Esophagus squamous epithelium (tissue), 5 donors: ENCODE data around the gene MCUR1. TPM values are rescaled to one million over a fixed set of nuclear protein-coding genes. Genes with fewer than 3 reads are reported as not detected.
"Not testable (repeated sequence)": the region's sequence is repeated elsewhere in the genome, so short reads cannot be mapped to it uniquely, and the experiment has no call there.

Experiments
- DNase-seq: peaks from one replicate; lab custom pipeline; 2025; lab: John Stamatoyannopoulos, UW
- H3K27ac ChIP-seq, 4 donors: fragments of 200-600 bp; sonication (generic); one replicate each; pipeline ENCODE4 v1.5.1; 2016 to 2019; ENCODE audit warnings: mild to moderate bottlenecking in 1 of 4
- H3K27me3 ChIP-seq, 4 donors: fragments of 200-600 bp; sonication (generic); 1 replicate in 3 of 4; 2 replicates in 1 of 4; pipeline versions ENCODE4 v1.5.1 to v1.6.0; 2017 to 2021; ENCODE audit warnings: antibody characterized with exemption in 1 of 4
- H3K36me3 ChIP-seq, 3 donors: fragments of 200-600 bp; sonication (generic); one replicate each; pipeline ENCODE4 v1.5.1; 2016 to 2019
- H3K4me1 ChIP-seq, 3 donors: fragments of 200-600 bp; sonication (generic); one replicate each; pipeline ENCODE4 v1.5.1; 2017 to 2019
- H3K4me3 ChIP-seq, 4 donors: fragments of 200-600 bp; sonication (generic); 1 replicate in 3 of 4; 2 replicates in 1 of 4; pipeline ENCODE4 v1.5.1; 2016 to 2019; ENCODE audit warnings: mild to moderate bottlenecking in 2 of 4, moderate library complexity in 1 of 4
- H3K9me3 ChIP-seq, 3 donors: fragments of 200-600 bp; sonication (generic); one replicate each; pipeline ENCODE4 v1.5.1; 2016 to 2019
- CTCF ChIP-seq, 6 experiments: fragments of 450-650 bp in 4 of 6; fragments of 200-600 bp in 2 of 6; sonication (generic) in 2 of 6; IDR thresholded peaks; one replicate each; pipeline ENCODE4 v1.5.1; 2016 to 2019; ENCODE audit warnings: antibody characterized with exemption in 6 of 6, mild to moderate bottlenecking in 4 of 6, moderate library complexity in 4 of 6
- POLR2A ChIP-seq, 4 donors: fragments of 450-650 bp; IDR thresholded peaks; one replicate each; pipeline ENCODE4 v1.6.1; 2017; ENCODE audit warnings: antibody characterized with exemption in 4 of 4, mild to moderate bottlenecking in 4 of 4, moderate library complexity in 3 of 4
- WGBS, 2 donors: methylation state at CpG; one replicate each; pipeline ENCODE4 v1.1.5; 2018; 5-methylcytosine and 5-hydroxymethylcytosine counted together
- intact Hi-C: fragments of 100-400 bp; cut with DNase I; formaldehyde crosslinking; loops from one replicate; pipeline ENCODE4 v1.15.0; 2022
- total RNA-seq, 4 donors: library from RNA; depleted of rRNA; stranded (reverse); fragments of >200 nt; gene quantifications; one replicate each; pipeline ENCODE4 v1.1.0, GENCODE V29; 2016
- donor health status: DM: yes; HTN: yes; CAD: no.

MCUR1 gene
- total RNA-seq, 4 donors from 2014 or later, result 11.4 to 14.3 (median 13.1) TPM

- Histone ChIP-seq H3K27ac (no peak overlapping the region), H3K9me3 (no peaks in the 10 kb centered on the region), H3K4me3 (no peak overlapping the region), H3K4me1 (no peaks in the 10 kb centered on the region), H3K36me3 (no peaks in the 10 kb centered on the region), H3K27me3 (no peaks in the 10 kb centered on the region)
- WGBS, 2 donors, result 86 to 94% methylated on average over 6 of the region's 6 CpGs
- no peak for DNase-seq
- TF ChIP-seq POLR2A (IDR thresholded peaks at IDR 0.05), result no peak
- intact Hi-C loops, result no loop called here
These were observed 36.3 kb downstream of the MCUR1 start for GRCh38 chr6:13778028-13778427.

- WGBS, 2 donors, result 77 to 93% methylated on average over 5 to 9 of the region's 9 CpGs
- no peak for DNase-seq
- Histone ChIP-seq H3K4me1 (no peaks in the 10 kb centered on the region), H3K27ac (no peak overlapping the region), H3K27me3 (no peaks in the 10 kb centered on the region), H3K36me3 (no peaks in the 10 kb centered on the region), H3K9me3 (no peaks in the 10 kb centered on the region), H3K4me3 (no peak overlapping the region)
- no peak for TF ChIP-seq CTCF (IDR thresholded peaks at IDR 0.05)
- intact Hi-C loops, result no loop called here
These were observed 37.8 kb downstream of the MCUR1 start for GRCh38 chr6:13776602-13777001.

- intact Hi-C loops, H3K9me3 ChIP-seq, H3K4me3 ChIP-seq, H3K36me3 ChIP-seq, H3K27me3 ChIP-seq, H3K4me1 ChIP-seq, H3K27ac ChIP-seq, DNase-seq: not testable (repeated sequence)
- 83 to 87% methylated on average over 9 of the region's 9 CpGs for WGBS, 2 donors
These were observed 38.9 kb downstream of the MCUR1 start for GRCh38 chr6:13775466-13775865.

GRCh38 chr6:13772358-13773030 lies 41.9 kb downstream of the MCUR1 start:
- H3K9me3 ChIP-seq, H3K27ac ChIP-seq, H3K4me1 ChIP-seq, H3K27me3 ChIP-seq, DNase-seq, H3K36me3 ChIP-seq, H3K4me3 ChIP-seq, intact Hi-C loops: not testable (repeated sequence)
- 96 to 100% methylated on average over 1 to 17 of the region's 35 CpGs for WGBS, 2 donors

- 80% methylated on average over 17 of the region's 27 CpGs; no CpG with 5 or more reads in 1 of the 2 donors for WGBS, 2 donors
- TF ChIP-seq CTCF (IDR thresholded peaks at IDR 0.05), result peak in 3 of 6 experiments; percentile 3 to 23 (median 12)
- TF ChIP-seq POLR2A (IDR thresholded peaks at IDR 0.05), result no peak
- DNase-seq, result no peak
- Histone ChIP-seq H3K27ac (no peak overlapping the region), H3K9me3 (no peaks in the 10 kb centered on the region), H3K4me1 (peaks cover 0 to 35% (median 6%) of the 10 kb centered on the region in 3 donors), H3K36me3 (no peaks in the 10 kb centered on the region), H3K27me3 (no peaks in the 10 kb centered on the region), H3K4me3 (no peak overlapping the region)
- intact Hi-C loops, result no loop called here
These were observed 44.7 kb downstream of the MCUR1 start for GRCh38 chr6:13769655-13770053.

GRCh38 chr6:13769034-13769654 lies 45.2 kb downstream of the MCUR1 start:
- Histone ChIP-seq H3K36me3 (no peaks in the 10 kb centered on the region), H3K4me1 (peaks cover 0 to 35% (median 6%) of the 10 kb centered on the region in 3 donors), H3K9me3 (no peaks in the 10 kb centered on the region), H3K27ac (no peak overlapping the region), H3K4me3 (no peak overlapping the region), H3K27me3 (no peaks in the 10 kb centered on the region)
- WGBS, 2 donors, result 86 to 91% methylated on average over 9 to 18 of the region's 47 CpGs
- intact Hi-C loops, result no loop called here
- no peak for TF ChIP-seq CTCF (IDR thresholded peaks at IDR 0.05)
- TF ChIP-seq POLR2A (IDR thresholded peaks at IDR 0.05), result no peak
- DNase-seq, result no peak
